ENCODE measurements around the gene PREP. TPM values are rescaled to one million over a fixed set of nuclear protein-coding genes. Genes with fewer than 3 reads are reported as not detected.

The PREP gene
- total and polyA plus RNA-seq, 3 donors from 2014 or later = 53.7 to 66.6 (median 56.4) TPM

GRCh38 chr6:105310947-105311346 lies 91.9 kb downstream of the PREP start:
- no peak overlapping the region for H3K27ac ChIP-seq
- DNase-seq = no peak
- no peaks in the 10 kb centered on the region for H3K27me3 ChIP-seq
- TF ChIP-seq POLR2A (IDR thresholded peaks at IDR 0.05) (no peak), CTCF (IDR thresholded peaks at IDR 0.05) (no peak)
- no peak overlapping the region for H3K4me3 ChIP-seq
- whole genome bisulfite sequencing, 2 donors = 86 to 88% methylated on average over 3 of the region's 3 CpGs
- no peaks in the 10 kb centered on the region for H3K4me1 ChIP-seq
- no peaks in the 10 kb centered on the region for H3K36me3 ChIP-seq (ENCODE audit: low read depth, missing control alignments)
- H3K9me3 ChIP-seq = no peaks in the 10 kb centered on the region
- intact Hi-C loops (cut with DNase I; ENCODE audit: low total_unique reads) = no loop called here

- Histone ChIP-seq H3K4me1 (no peaks in the 10 kb centered on the region), H3K9me3 (no peaks in the 10 kb centered on the region), H3K36me3 (ENCODE audit: low read depth, missing control alignments) (no peaks in the 10 kb centered on the region), H3K27me3 (no peaks in the 10 kb centered on the region), H3K27ac (no peak overlapping the region), H3K4me3 (no peak overlapping the region)
- DNase-seq = no peak
- WGBS, 2 donors = 83 to 93% methylated on average over 1 of the region's 1 CpG
- no peak for TF ChIP-seq POLR2A (IDR thresholded peaks at IDR 0.05)
- TF ChIP-seq CTCF (IDR thresholded peaks at IDR 0.05) = no peak
- intact Hi-C loops (cut with DNase I; ENCODE audit: low total_unique reads) = no loop called here
These were observed 92.5 kb downstream of the PREP start for GRCh38 chr6:105310371-105310770.

- 89 to 91% methylated on average over 5 of the region's 5 CpGs for WGBS, 2 donors
- intact Hi-C loops (cut with DNase I; ENCODE audit: low total_unique reads) = no loop called here
- TF ChIP-seq POLR2A (IDR thresholded peaks at IDR 0.05) (no peak), CTCF (IDR thresholded peaks at IDR 0.05) (no peak)
These were observed 94.0 kb downstream of the PREP start for GRCh38 chr6:105308840-105309239.

GRCh38 chr6:105305521-105305920 lies 97.4 kb downstream of the PREP start:
- Histone ChIP-seq H3K27me3 (no peaks in the 10 kb centered on the region), H3K36me3 (ENCODE audit: low read depth, missing control alignments) (no peaks in the 10 kb centered on the region), H3K9me3 (no peaks in the 10 kb centered on the region), H3K27ac (no peak overlapping the region), H3K4me1 (no peaks in the 10 kb centered on the region), H3K4me3 (no peak overlapping the region)
- intact Hi-C loops (cut with DNase I; ENCODE audit: low total_unique reads) = no loop called here
- 90 to 92% methylated on average over 1 of the region's 1 CpG for WGBS, 2 donors
- no peak for DNase-seq
- TF ChIP-seq CTCF (IDR thresholded peaks at IDR 0.05) (no peak), POLR2A (IDR thresholded peaks at IDR 0.05) (no peak)

More at GRCh38 chr6:105308840-105309239, 94.0 kb downstream of the PREP start:
- Histone ChIP-seq H3K4me1 (no peaks in the 10 kb centered on the region), H3K4me3 (no peak overlapping the region), H3K36me3 (ENCODE audit: low read depth, missing control alignments) (no peaks in the 10 kb centered on the region), H3K9me3 (no peaks in the 10 kb centered on the region), H3K27me3 (no peaks in the 10 kb centered on the region), H3K27ac (no peak overlapping the region)
- DNase-seq = no peak

- no peaks in the 10 kb centered on the region for H3K4me1 ChIP-seq
- H3K9me3 ChIP-seq = no peaks in the 10 kb centered on the region
- H3K27me3 ChIP-seq = no peaks in the 10 kb centered on the region
- H3K27ac ChIP-seq = no peak overlapping the region
- no peak for DNase-seq
- no peaks in the 10 kb centered on the region for H3K36me3 ChIP-seq (ENCODE audit: low read depth, missing control alignments)
- H3K4me3 ChIP-seq = no peak overlapping the region
- TF ChIP-seq POLR2A (IDR thresholded peaks at IDR 0.05) = no peak
- no peak for TF ChIP-seq CTCF (IDR thresholded peaks at IDR 0.05)
- intact Hi-C loops (cut with DNase I; ENCODE audit: low total_unique reads) = no loop called here
These were observed 98.1 kb downstream of the PREP start for GRCh38 chr6:105304825-105305224.

All from testis (tissue), 3 donors.